T-helper 17 cell (primary cell): ENCODE results near the gene RHBDL1. TPM values are rescaled to one million over a fixed set of nuclear protein-coding genes. Genes with fewer than 3 reads are reported as not detected.

ENCODE experiments used
- ATAC-seq: fragments of 150-1000 bp; cut with Tn5 transposase; 2 replicates; pipeline ENCODE4 v1.10.0; 2021; ENCODE audit warnings: mild to moderate bottlenecking, moderate library complexity
- DNase-seq, 3 donors: peaks; one replicate each; pipeline versions ENCODE4 v3.0.0 to v3.0.0-alpha.2; 2020 to 2021
- H3K9me3 ChIP-seq: one replicate; pipeline ENCODE4 v1.7.0; 2013; ENCODE audit warnings: low read length, mild to moderate bottlenecking; ENCODE audit not compliant: control insufficient read depth, poor library complexity, severe bottlenecking
- H3K27ac Mint-ChIP-seq: one replicate; pipeline ENCODE4 v1.8.0; 2022; ENCODE audit warnings: mild to moderate bottlenecking, moderate library complexity, mixed read lengths
- H3K27me3 Mint-ChIP-seq: one replicate; pipeline ENCODE4 v1.8.0; 2022; ENCODE audit warnings: mixed read lengths
- H3K36me3 Mint-ChIP-seq: one replicate; pipeline ENCODE4 v1.8.0; 2022; ENCODE audit warnings: low read depth, mixed read lengths
- H3K4me1 Mint-ChIP-seq: one replicate; pipeline ENCODE4 v1.8.0; 2022; ENCODE audit warnings: mild to moderate bottlenecking, mixed read lengths
- H3K4me3 Mint-ChIP-seq: one replicate; pipeline ENCODE4 v1.8.0; 2022; ENCODE audit warnings: mild to moderate bottlenecking, moderate library complexity, mixed read lengths
- total RNA-seq, 4 donors: library from RNA in 2 of 4; stranded (reverse) in 2 of 4; gene quantifications; one replicate each; pipeline ENCODE4 v1.2.3 and lab custom pipeline; 2022 to 2026

RHBDL1 gene
- total RNA-seq, 2 donors from 2014 or later, result 5.7 to 5.9 TPM

DNA sequence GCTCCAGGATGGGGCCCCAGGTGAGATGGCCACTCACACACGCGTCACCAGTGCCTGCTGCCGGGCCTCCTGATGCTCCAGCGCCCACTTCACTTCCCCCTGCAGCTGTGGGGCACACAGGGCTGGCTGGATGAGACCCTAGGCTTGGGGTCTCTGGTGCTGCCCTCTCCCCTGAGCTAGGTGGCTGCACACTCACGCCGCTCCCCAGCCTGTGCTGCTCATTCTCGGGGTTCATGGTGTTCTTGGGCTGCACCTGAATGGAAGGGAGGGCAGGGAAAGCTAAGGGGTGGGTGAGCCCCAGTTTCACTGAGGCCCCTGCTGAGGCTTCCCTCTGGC is 49.5 kb downstream of the RHBDL1 start:
- H3K27ac Mint-ChIP-seq, result no peak overlapping the region
- H3K9me3 ChIP-seq, result no peaks in the 10 kb centered on the region
- H3K4me1 Mint-ChIP-seq, result peaks cover 2% of the 10 kb centered on the region
- ATAC-seq (no peak), DNase-seq (no peak)
- H3K36me3 Mint-ChIP-seq, result no peaks in the 10 kb centered on the region
- H3K27me3 Mint-ChIP-seq, result no peaks in the 10 kb centered on the region
- no peak overlapping the region for H3K4me3 Mint-ChIP-seq

DNA sequence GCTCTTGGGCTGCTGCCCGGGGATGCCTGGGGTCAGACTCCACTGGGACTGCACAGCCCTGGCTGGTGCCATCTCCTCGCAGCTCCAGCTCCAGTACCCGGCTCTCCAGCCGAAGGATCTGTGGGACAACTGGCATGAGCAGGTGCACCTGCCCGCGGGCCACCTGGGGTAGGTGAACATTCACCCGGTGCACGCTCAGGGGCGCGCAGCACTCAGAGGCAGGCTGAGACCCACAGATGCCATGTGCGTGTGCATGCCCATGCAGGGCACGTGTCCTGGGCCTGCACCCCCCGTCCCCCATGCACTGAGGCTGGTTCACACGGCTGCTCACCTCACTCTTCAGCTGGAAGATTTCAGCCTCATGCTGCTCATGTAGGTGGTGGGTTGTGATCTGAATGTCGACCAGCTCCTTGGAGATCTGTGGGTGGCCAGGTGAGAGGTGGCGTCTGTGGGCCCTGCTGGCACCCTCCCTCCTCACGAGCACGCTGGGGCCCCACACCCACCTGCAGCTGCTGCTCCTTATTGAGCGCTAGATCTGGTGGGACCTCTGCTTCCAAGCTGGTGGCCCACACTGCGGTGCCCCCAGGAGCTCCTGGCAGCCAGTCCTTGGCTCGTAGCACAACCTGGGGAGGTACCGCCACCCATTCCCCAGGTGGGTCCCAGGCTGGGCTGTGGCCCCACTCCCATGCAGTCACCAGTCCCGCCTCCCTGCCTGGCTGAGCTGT is 50.2 kb downstream of the RHBDL1 start:
- ATAC-seq (no peak), DNase-seq (no peak)
- H3K36me3 Mint-ChIP-seq, result no peaks in the 10 kb centered on the region
- H3K27ac Mint-ChIP-seq, result no peak overlapping the region
- no peaks in the 10 kb centered on the region for H3K4me1 Mint-ChIP-seq
- peak overlapping the region; percentile 41 for H3K4me3 Mint-ChIP-seq
- no peaks in the 10 kb centered on the region for H3K9me3 ChIP-seq
- H3K27me3 Mint-ChIP-seq, result no peaks in the 10 kb centered on the region

DNA sequence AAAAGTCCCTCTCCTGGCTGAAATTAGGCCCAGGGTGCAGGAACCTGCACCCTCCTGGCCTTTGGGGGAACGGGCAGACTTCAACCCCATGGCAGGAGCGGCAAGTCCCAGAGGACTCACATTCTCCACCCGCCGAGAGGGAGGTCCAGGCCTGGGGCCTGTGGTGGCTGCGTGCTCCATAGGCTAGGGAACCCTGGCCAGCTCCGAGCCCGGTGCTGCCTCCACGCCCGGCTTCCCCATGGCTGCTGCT is 50.6 kb downstream of the RHBDL1 start:
- Mint-ChIP-seq H3K4me1 (no peaks in the 10 kb centered on the region), H3K27ac (peak overlapping the region; percentile 54), H3K4me3 (peak overlapping the region; percentile 41), H3K27me3 (no peaks in the 10 kb centered on the region), H3K36me3 (no peaks in the 10 kb centered on the region)
- no peak for ATAC-seq
- H3K9me3 ChIP-seq, result no peaks in the 10 kb centered on the region
- DNase-seq, result no peak

DNA sequence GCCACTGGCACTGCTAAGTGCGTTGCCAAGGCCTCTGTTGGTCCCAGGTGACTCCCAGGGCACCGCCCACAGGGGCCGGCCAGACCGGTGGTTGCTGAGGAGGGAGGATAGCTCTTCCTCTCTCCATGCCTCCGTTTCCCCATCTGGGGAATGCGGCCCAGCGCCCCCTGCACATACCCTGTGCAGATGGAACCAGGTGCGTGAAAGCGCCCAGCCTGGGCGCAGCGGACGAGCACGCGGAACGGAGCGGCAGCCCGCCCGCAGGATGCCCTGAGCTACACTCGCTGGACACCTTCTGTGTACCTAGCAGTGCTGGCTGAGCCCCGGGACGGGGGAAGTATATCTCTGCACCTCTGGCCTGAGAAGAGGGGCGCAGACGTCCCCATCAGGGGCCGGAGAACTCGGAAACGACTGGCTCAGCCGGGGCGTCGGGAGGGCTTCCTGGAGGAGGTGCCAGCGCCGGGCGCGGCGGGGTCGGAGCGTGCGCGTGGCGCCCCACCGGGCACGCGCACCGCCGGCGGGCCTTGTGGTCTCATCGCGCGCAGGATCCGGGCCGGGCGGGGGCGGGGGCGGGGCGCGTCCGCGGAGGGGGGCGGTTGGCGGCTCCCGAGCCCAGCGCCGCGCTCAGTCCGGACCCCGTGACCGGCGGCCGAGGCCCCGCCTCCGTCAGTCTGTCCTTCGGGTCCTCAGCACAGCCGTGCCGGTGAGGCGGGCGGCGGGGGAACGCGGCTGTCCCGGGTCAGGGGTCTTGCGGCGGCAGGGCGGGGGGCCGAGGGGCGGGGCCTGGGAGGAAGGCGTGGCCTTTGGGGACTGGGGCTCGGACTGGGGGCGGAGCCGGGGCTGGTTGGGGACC is 51.2 kb downstream of the RHBDL1 start, which contains the start of the genes CCDC78 and HAGHL:
Gene CCDC78 (minus strand): TSS at position 6 of the 853 bp plus-strand sequence. CDS start 76 bp downstream, outside the sequence.
Gene HAGHL (plus strand): TSS at position 669 of the 853 bp plus-strand sequence. CDS start 404 bp downstream, outside the sequence.
- no peaks in the 10 kb centered on the region for H3K9me3 ChIP-seq
- H3K4me3 Mint-ChIP-seq, result peak within 1 kb of the TSS; percentile 83
- H3K27ac Mint-ChIP-seq, result peak within 1 kb of the TSS; percentile 54
- H3K4me1 Mint-ChIP-seq, result no peaks in the 10 kb centered on the region
- DNase-seq, result peak in 2 of 3 donors; percentile 50 to 56
- H3K27me3 Mint-ChIP-seq, result no peaks in the 10 kb centered on the region
- H3K36me3 Mint-ChIP-seq, result no peaks in the 10 kb centered on the region
- ATAC-seq, result peak; percentile 23

DNA sequence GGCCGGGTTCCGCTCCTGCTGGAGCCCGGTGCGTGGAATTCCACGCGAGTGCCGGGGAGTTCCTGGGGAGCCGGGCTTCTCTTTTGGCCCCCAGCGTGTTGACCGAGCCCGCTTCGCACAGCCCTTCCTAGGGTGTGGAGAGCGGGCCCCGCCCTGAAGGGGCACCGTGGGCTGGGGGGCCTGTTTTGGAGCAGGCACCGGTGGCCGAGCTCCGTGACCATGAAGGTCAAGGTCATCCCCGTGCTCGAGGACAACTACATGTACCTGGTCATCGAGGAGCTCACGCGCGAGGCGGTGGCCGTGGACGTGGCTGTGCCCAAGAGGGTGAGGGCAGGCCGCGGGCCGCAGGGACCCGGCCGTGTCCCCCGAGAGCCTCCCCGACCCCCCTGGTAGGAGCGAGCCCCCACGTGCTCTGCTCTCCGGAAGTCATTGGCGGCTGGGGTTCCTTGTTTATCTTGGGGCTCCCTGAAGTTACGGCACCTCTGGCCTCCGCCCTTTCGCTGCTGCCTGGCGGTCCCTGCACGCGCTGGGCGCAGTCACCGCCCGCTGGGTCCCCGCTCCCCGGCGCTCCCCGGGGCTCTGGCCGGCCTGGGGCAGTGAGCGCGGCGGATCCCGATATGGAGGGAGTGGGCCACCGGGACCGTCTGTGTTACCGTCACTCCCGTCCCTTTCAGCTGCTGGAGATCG is 52.0 kb downstream of the RHBDL1 start:
- Mint-ChIP-seq H3K4me3 (peak overlapping the region; percentile 57), H3K36me3 (no peaks in the 10 kb centered on the region), H3K4me1 (no peaks in the 10 kb centered on the region), H3K27me3 (no peaks in the 10 kb centered on the region), H3K27ac (no peak overlapping the region)
- DNase-seq (no peak), ATAC-seq (peak; percentile 15)
- no peaks in the 10 kb centered on the region for H3K9me3 ChIP-seq

Other genes starting within 250 kb of the RHBDL1 start
- gene CAPN15, start 148.0 kb upstream of the RHBDL1 start, total RNA-seq, result 10 to 100 TPM; 63.9 to 71.0 TPM
- gene PRR35, start 115.3 kb upstream of the RHBDL1 start, total RNA-seq, result not detected
- 1 to 10 TPM in 1 of 2 donors, under 1 TPM in 1; 0.86 to 1.4 TPM for gene NHLRC4, start 108.7 kb upstream of the RHBDL1 start, total RNA-seq
- gene PIGQ, start 105.7 kb upstream of the RHBDL1 start, total RNA-seq, result 10 to 100 TPM; 25.6 to 32.4 TPM
- gene RAB40C, start 85.6 kb upstream of the RHBDL1 start, total RNA-seq, result 10 to 100 TPM; 10.6 to 11.6 TPM
- gene WFIKKN1, start 44.7 kb upstream of the RHBDL1 start, total RNA-seq, result under 1 TPM; 0.10 to 0.18 TPM
- 10 to 100 TPM; 39.2 to 40.4 TPM for gene METTL26, start 39.4 kb upstream of the RHBDL1 start, total RNA-seq
- gene MCRIP2, start 33.8 kb upstream of the RHBDL1 start, total RNA-seq, result 10 to 100 TPM; 15.7 to 17.1 TPM
- 10 to 100 TPM; 11.1 to 15.3 TPM for gene WDR90, start 26.3 kb upstream of the RHBDL1 start, total RNA-seq
- gene RHOT2, start 7.5 kb upstream of the RHBDL1 start, total RNA-seq, result 100 to 1,000 TPM; 190 to 203 TPM
- gene STUB1, start 4.7 kb downstream of the RHBDL1 start, total RNA-seq, result 10 to 100 TPM; 65.5 to 67.4 TPM
- gene JMJD8, start 8.7 kb downstream of the RHBDL1 start, total RNA-seq, result 10 to 100 TPM; 28.0 to 36.1 TPM
- gene WDR24, start 14.7 kb downstream of the RHBDL1 start, total RNA-seq, result 10 to 100 TPM in 1 of 2 donors, 1 to 10 TPM in 1; 9.0 to 11.7 TPM
- 10 to 100 TPM; 29.0 to 35.3 TPM for gene FBXL16, start 30.1 kb downstream of the RHBDL1 start, total RNA-seq
- 1 to 10 TPM; 3.8 to 4.3 TPM for gene METRN, start 39.4 kb downstream of the RHBDL1 start, total RNA-seq
- 10 to 100 TPM; 10.3 to 11.8 TPM for gene ANTKMT, start 45.5 kb downstream of the RHBDL1 start, total RNA-seq
- 1 to 10 TPM; 3.4 to 3.7 TPM for gene CCDC78, start 50.8 kb downstream of the RHBDL1 start, total RNA-seq
- gene HAGHL, start 51.4 kb downstream of the RHBDL1 start, total RNA-seq, result 10 to 100 TPM in 1 of 2 donors, 1 to 10 TPM in 1; 9.8 to 12.5 TPM
- 10 to 100 TPM; 33.7 to 33.8 TPM for gene CIAO3, start 65.3 kb downstream of the RHBDL1 start, total RNA-seq
- gene MSLN, start 85.1 kb downstream of the RHBDL1 start, total RNA-seq, result not detected
- 10 to 100 TPM; 14.9 to 17.1 TPM for gene RPUSD1, start 112.7 kb downstream of the RHBDL1 start, total RNA-seq
- 10 to 100 TPM; 21.1 to 22.4 TPM for gene CHTF18, start 112.9 kb downstream of the RHBDL1 start, total RNA-seq
- gene GNG13, start 125.1 kb downstream of the RHBDL1 start, total RNA-seq, result not detected